HG02852 (cell line): ENCODE data around the gene VSIG10L2.
"Not testable (repeated sequence)": the region's sequence is repeated elsewhere in the genome, so short reads cannot be mapped to it uniquely, and the experiment has no call there.

ENCODE experiments used
- ATAC-seq: cut with Tn5 transposase; IDR thresholded peaks from one replicate; pipeline ENCODE4 v1.9.1; 2021; ENCODE audit warnings: mild to moderate bottlenecking, moderate library complexity; ENCODE audit not compliant: unreplicated experiment

The VSIG10L2 gene

GRCh38 chr11:125945797-125946520 lies at the start of gene VSIG10L2:
TSS of gene VSIG10L2 (plus strand) at chr11:125946044. CDS start at chr11:125946056, 12 bp downstream.
- no peak for ATAC-seq

- no peak for ATAC-seq
Measured at GRCh38 chr11:125901872-125902271, 44.0 kb upstream of the VSIG10L2 start.

- no peak for ATAC-seq
Measured at GRCh38 chr11:125902277-125902926, 43.4 kb upstream of the VSIG10L2 start.

GRCh38 chr11:125902927-125903710 lies 42.7 kb upstream of the VSIG10L2 start, which contains the start of gene PUS3:
TSS of gene PUS3 (minus strand) at chr11:125903206. CDS start at chr11:125896284, 6,922 bp downstream.
- peak; percentile 95 for ATAC-seq

DNA sequence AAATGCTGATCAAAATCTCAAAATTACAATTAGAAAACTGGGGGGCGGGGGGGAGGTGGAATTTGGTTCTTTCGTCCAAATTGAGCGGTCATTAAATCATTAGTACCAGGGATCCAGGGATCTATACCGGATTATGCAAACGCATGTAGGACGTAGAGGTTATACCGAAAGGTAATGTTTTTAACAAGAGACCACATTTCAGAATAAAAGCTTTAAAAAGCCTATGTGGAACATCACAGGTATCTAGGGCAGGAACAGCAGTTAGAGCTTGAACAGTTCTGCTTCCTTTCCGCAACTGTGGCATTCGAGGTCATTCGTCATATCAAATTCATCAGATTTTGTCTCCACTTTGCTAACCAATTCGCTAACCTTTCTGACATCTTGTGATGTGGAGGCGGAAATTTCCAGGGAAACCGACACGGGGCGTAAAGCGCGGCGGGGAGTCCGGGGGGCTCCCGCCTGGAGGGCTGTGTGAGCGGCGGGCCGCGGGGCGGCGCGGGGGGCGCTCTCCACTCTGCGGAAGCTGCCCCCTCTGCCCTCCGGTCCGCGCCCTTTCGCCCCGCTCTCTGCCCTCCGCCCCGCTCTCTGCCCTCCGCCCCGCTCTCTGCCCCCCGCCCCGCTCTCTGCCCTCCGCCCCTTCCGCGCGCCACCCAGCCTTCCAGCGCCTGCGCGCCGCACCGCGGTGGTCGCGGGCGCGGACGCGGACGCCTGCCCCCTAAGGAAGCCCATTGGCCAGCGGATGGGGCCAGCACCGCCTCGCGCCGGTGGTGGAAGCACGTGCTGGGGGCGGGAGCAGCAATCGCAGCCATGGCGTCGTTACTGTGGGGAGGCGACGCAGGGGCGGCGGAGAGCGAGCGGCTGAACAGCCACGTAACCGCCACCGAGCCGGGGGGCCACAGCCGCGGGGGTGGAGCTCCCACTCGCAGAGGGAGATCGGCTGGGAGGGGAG lies 41.9 kb upstream of the VSIG10L2 start, which contains the start of gene DDX25:
Gene DDX25, plus strand, starts transcription at position 798 of the 949 bp plus-strand sequence. Its CDS starts 10 bp downstream, at position 808.
- no peak for ATAC-seq

DNA sequence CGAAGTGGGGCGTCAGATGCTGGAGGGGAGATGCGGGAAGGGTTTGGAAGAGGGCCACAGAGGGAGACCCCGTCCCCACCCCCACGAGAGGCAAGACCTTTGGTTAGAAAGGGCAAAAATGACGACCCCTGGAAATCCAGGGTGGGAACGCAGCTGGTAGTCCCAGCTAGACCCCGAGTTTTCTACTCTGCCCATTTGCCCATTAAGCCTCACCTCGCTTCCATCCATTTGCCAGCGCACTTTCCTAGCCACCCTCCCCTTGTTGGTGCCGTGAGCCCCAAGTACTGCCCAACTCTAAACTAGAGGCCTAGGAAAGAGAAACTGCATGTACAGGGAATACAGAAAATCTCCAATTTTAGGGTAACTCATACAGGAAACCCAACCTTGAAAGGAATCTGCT lies 41.2 kb upstream of the VSIG10L2 start:
- no peak for ATAC-seq

GRCh38 chr11:125910226-125910849 lies 35.5 kb upstream of the VSIG10L2 start:
- no peak for ATAC-seq

DNA sequence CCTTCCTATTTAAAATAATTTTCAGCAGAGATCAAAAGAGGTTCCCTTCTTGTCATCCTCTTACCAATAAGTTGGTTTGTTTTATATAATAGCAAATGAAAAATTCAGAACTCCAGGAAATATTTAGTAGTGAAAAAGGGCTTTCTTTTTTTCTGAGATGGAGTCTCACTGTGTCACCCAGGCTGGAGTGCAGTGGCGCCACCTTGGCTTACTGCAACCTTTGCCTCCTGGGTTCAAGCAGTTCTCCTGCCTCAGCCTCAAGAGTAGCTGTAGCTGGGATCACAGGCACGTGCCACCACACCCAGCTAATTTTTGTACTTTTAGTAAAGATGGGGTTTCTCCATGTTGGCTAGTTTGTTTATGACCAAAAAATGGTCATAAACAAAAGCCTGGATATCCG lies 31.2 kb upstream of the VSIG10L2 start:
- not testable (repeated sequence) for ATAC-seq

- ATAC-seq = no peak
Measured at GRCh38 chr11:125916683-125917347, 29.0 kb upstream of the VSIG10L2 start.

- ATAC-seq = no peak
Measured at GRCh38 chr11:125918140-125918840, 27.6 kb upstream of the VSIG10L2 start.

DNA sequence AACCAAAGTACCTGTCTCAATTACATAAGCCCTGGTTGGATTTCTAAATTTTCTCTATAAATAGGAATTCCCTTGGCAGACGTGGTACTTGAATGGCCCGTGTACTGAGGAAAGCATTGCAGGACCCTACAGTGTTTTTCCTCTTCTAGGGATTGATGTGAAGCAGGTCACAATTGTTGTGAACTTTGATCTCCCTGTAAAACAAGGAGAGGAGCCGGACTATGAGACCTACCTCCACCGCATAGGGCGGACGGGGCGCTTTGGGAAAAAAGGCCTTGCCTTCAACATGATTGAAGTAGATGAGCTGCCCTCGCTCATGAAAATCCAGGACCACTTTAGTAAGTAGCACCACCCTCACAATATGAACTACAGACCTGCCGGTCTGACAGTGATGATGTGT lies 24.8 kb upstream of the VSIG10L2 start:
- no peak for ATAC-seq

GRCh38 chr11:125922156-125922555 lies 23.7 kb upstream of the VSIG10L2 start:
- no peak for ATAC-seq

GRCh38 chr11:125923012-125923579 lies 22.7 kb upstream of the VSIG10L2 start:
- no peak for ATAC-seq

- no peak for ATAC-seq
Measured at GRCh38 chr11:125923633-125924032, 22.2 kb upstream of the VSIG10L2 start.

DNA sequence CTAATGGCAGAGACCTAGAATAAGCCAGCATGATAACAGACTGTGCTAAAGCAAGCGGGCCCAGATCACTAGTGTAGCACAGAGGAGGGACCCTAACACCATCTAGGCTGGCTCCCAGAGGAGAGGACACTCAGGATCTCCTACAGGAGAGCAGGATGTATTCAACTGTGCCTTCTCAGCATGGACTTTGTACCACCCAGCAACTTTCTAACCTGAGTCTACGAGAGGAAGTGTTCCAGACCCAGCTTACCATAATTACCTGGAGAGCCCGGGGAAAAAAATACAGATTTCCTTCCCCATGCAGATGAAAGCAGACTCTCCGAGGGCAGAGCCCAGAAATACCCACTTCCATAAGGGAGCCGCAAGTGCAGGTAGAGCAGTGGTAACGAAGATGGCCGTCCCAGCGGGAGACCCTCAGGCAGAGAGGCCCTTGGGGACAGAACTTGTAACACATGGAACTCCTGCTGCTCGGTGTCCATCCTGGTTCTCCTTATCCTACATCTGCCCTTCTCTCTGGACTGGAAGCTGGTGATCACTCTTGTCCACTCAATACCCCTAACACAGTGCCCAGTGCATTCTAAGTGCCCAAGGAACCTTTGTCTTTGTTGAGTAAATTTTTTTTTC lies 21.3 kb upstream of the VSIG10L2 start:
- no peak for ATAC-seq

GRCh38 chr11:125925247-125925740 lies 20.6 kb upstream of the VSIG10L2 start:
- ATAC-seq = no peak

- ATAC-seq = no peak
Measured at GRCh38 chr11:125925804-125926203, 20.0 kb upstream of the VSIG10L2 start.

GRCh38 chr11:125926682-125927081 lies 19.2 kb upstream of the VSIG10L2 start:
- ATAC-seq = no peak
